MM.1S (cell line): ENCODE results near the gene CCR3.

Experiments used
- EZH2 ChIP-seq: fragments of 300-600 bp; sonication (generic); optimal IDR thresholded peaks from 2 replicates; pipeline ENCODE3; 2017; ENCODE audit warnings: low read depth, mild to moderate bottlenecking, antibody characterized with exemption, low read length, mixed read lengths
- EZH2phosphoT487 ChIP-seq: fragments of 300-600 bp; sonication (generic); IDR thresholded peaks from 2 replicates; pipeline ENCODE4 v1.6.1; 2018; ENCODE audit warnings: antibody characterized with exemption, low read length
- TF ChIP-seq, protein P1 (sequence below): fragments of 300-600 bp; sonication (generic); IDR thresholded peaks from 2 replicates; pipeline ENCODE4 v1.5.1; 2016; ENCODE audit warnings: antibody characterized with exemption, low read length, mixed read lengths

DNA sequence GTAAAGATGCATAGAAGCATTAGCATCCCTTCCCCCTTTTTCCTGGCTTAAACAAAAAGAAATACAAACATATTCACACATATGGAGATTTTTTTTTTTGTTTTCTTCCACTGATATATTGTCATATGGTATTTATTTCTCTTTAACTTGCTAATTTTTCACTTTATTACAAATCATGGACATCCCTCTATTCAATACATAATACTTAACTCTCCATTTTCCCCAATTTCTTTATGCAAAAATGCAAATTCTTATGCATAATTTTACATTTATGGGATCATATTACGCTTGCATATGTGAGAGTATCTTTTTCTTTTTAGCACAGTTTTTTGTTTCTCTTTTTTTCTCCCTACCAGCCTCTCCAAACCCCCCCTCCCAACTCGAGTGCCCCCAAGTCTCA is 48.8 kb downstream of the CCR3 start:
- TF ChIP-seq EZH2: no peak
- TF ChIP-seq, protein P1, sequence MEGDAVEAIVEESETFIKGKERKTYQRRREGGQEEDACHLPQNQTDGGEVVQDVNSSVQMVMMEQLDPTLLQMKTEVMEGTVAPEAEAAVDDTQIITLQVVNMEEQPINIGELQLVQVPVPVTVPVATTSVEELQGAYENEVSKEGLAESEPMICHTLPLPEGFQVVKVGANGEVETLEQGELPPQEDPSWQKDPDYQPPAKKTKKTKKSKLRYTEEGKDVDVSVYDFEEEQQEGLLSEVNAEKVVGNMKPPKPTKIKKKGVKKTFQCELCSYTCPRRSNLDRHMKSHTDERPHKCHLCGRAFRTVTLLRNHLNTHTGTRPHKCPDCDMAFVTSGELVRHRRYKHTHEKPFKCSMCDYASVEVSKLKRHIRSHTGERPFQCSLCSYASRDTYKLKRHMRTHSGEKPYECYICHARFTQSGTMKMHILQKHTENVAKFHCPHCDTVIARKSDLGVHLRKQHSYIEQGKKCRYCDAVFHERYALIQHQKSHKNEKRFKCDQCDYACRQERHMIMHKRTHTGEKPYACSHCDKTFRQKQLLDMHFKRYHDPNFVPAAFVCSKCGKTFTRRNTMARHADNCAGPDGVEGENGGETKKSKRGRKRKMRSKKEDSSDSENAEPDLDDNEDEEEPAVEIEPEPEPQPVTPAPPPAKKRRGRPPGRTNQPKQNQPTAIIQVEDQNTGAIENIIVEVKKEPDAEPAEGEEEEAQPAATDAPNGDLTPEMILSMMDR: no peak
- TF ChIP-seq EZH2phosphoT487: no peak
